ENCODE data around the gene VSTM2L.

DNA sequence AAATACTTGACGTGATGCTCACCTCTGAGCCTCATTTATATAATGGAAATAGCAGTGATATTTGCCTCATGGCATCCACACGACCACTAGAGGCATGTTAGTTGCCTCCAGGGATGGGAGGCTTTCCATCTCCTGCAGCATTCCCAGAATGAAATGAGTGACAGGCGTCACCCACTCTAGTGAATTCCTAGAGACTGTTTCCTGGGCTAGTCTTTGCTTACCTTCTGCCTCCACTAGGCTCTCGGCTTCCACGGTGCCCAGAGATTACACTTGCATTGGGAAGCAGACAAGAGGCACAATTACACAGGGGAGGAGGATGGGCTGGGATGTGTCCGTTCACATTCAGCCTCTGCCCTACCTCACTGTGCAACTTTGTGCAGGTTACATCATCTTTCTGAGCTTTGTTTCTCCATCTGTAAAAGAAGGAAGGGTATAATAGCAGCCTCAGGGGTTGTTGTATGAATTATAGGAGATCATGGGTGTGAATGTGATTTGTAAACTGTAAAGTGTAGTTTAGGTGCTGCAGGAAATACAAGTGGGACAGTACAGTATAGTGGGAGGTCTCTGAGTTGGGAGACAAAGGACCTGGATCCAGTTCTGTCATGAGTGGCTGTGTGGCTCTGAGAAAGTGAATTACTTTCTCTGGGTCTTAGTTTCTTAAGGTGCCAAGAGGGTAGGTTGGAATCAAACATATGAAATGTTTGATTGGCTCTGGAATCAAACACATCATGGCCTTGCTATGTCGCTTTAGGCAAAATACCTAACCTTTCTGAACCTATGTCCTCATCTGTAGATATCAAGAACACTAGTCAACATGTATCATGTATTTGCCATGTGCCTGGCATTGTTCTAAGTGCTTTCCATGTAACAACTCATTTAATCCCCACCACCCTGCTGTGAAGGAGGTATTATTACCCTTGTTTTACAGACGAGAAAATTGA, 3.6 kb upstream of the VSTM2L start:
- TF ChIP-seq POLR2A (IDR thresholded peaks at IDR 0.05) (no peak), EP300 (IDR thresholded peaks at IDR 0.05) (no peak)
- TF ChIP-seq, protein P1, sequence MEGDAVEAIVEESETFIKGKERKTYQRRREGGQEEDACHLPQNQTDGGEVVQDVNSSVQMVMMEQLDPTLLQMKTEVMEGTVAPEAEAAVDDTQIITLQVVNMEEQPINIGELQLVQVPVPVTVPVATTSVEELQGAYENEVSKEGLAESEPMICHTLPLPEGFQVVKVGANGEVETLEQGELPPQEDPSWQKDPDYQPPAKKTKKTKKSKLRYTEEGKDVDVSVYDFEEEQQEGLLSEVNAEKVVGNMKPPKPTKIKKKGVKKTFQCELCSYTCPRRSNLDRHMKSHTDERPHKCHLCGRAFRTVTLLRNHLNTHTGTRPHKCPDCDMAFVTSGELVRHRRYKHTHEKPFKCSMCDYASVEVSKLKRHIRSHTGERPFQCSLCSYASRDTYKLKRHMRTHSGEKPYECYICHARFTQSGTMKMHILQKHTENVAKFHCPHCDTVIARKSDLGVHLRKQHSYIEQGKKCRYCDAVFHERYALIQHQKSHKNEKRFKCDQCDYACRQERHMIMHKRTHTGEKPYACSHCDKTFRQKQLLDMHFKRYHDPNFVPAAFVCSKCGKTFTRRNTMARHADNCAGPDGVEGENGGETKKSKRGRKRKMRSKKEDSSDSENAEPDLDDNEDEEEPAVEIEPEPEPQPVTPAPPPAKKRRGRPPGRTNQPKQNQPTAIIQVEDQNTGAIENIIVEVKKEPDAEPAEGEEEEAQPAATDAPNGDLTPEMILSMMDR (IDR thresholded peaks at IDR 0.05) = no peak
